ENCODE results near the gene PTGER1. TPM values are rescaled to one million over a fixed set of nuclear protein-coding genes. Genes with fewer than 3 reads are reported as not detected.

PTGER1 gene
- total and polyA plus RNA-seq, 9 of the 15 experiments (the other 6 are each of a cell fraction or from before 2014, with no cell fraction given), result 0.06 to 0.36 (median 0.31) TPM; not detected in 5

- TF ChIP-seq GMEB1 (CRISPR knock-in tag; IDR thresholded peaks at IDR 0.05), result peak; percentile 66
- no peak for TF ChIP-seq ILK (tag; IDR thresholded peaks at IDR 0.05; ENCODE audit: borderline replicate concordance, low read depth)
- TF ChIP-seq FOXK2 (conservative IDR thresholded peaks at IDR 0.05 in 1 of 2, IDR thresholded peaks at IDR 0.05 in 1 of 2; ENCODE audit: low read depth in 2 of 2), result peak; percentile 60 to 99; a peak in 3 of 4 replicates
- TF ChIP-seq RBFOX2 (IDR thresholded peaks at IDR 0.05; ENCODE audit: low read depth, low read length), result peak; percentile 73
- no peak for TF ChIP-seq ZFP36 (IDR thresholded peaks at IDR 0.05; ENCODE audit: low read depth, low read length, partially characterized antibody)
- TF ChIP-seq ZNF79 (CRISPR knock-in tag; IDR thresholded peaks at IDR 0.05; ENCODE audit: low read depth), result no peak
- no peak for TF ChIP-seq CAMTA2 (CRISPR knock-in tag; conservative IDR thresholded peaks at IDR 0.05)
- no peak for TF ChIP-seq BRF1 (IDR thresholded peaks at IDR 0.05; ENCODE audit: borderline replicate concordance, extremely low read depth, insufficient read length)
- TF ChIP-seq RUNX1 (IDR thresholded peaks at IDR 0.05; ENCODE audit: low read depth), result no peak
- TF ChIP-seq MXI1 (IDR thresholded peaks at IDR 0.05; ENCODE audit: low read depth, low read length), result 0 out of 2 replicates have a peak, but pooled peaks have one; percentile 11
- no peak for TF ChIP-seq EGR1 (conservative IDR thresholded peaks at IDR 0.05)
- no peak for TF ChIP-seq MTA1 (IDR thresholded peaks at IDR 0.05; ENCODE audit: borderline replicate concordance)
- no peak for TF ChIP-seq ZBTB26 (CRISPR knock-in tag; IDR thresholded peaks at IDR 0.05)
- TF ChIP-seq ZNF512 (tag; IDR thresholded peaks at IDR 0.05), result no peak
- no peak for TF ChIP-seq HOMEZ (CRISPR knock-in tag; IDR thresholded peaks at IDR 0.05)
- TF ChIP-seq TFAP4 (CRISPR knock-in tag; IDR thresholded peaks at IDR 0.05; ENCODE audit: borderline replicate concordance), result peak; percentile 98
- no peak for TF ChIP-seq HNRNPUL1 (IDR thresholded peaks at IDR 0.05; ENCODE audit: low read length)
These were observed 21.1 kb upstream of the PTGER1 start, which contains the start of gene GIPC1 (continued) for GRCh38 chr19:14496029-14496833.
